GM12878 (cell line): ENCODE data around the gene B3GNT8. TPM values are rescaled to one million over a fixed set of nuclear protein-coding genes. Genes with fewer than 3 reads are reported as not detected.

Experiments
- ATAC-seq: fragments of 200-7000 bp; cut with Tn5 transposase; 3 replicates; pipeline ENCODE4 v1.9.1; 2020; ENCODE audit warnings: mild to moderate bottlenecking, moderate library complexity
- BruUV-seq: library from RNA; stranded (reverse); fragments of 400-500 nt; replicated peaks from 2 replicates; lab custom pipeline; 2021; lab: Mats Ljungman, UMichigan
- CTCF ChIA-PET: fragments of 300-600 bp; sonication (Branson Sonifier 250); formaldehyde crosslinking; extraction: SDS; loops from one replicate; lab custom pipeline; 2021; ENCODE audit warnings: inconsistent platforms; lab: Yijun Ruan, JAX
- POLR2A ChIA-PET: fragments of 350-600 bp; formaldehyde crosslinking; extraction: SDS; loops from one replicate; lab custom pipeline; 2021; ENCODE audit warnings: inconsistent platforms; lab: Charles Lee
- RAD21 ChIA-PET: fragments of 300-600 bp; sonication (Branson Sonifier 250); formaldehyde crosslinking; loops from one replicate; lab custom pipeline; 2023; ENCODE audit warnings: antibody characterized with exemption; ENCODE audit not compliant: unreplicated experiment; lab: Charles Lee
- SMC1A ChIA-PET: fragments of 300-600 bp; sonication (Branson Sonifier 250); formaldehyde crosslinking; loops from one replicate; lab custom pipeline; 2023; ENCODE audit not compliant: unreplicated experiment, uncharacterized antibody; lab: Charles Lee
- DNase-seq: peaks from one replicate; pipeline ENCODE4 v3.0.0-alpha.2; 2011; ENCODE audit warnings: low read depth, low spot score
- FAIRE-seq: peaks from 3 replicates; lab custom pipeline; 2011; peaks lifted over from hg19 to GRCh38; lab: Jason Lieb, UNC
- H2AFZ ChIP-seq: 2 replicates; pipeline ENCODE4 v1.6.0; 2011; ENCODE audit warnings: low read depth, low read length, control low read depth; ENCODE audit not compliant: control insufficient read depth
- H3K27ac ChIP-seq: 2 replicates; pipeline ENCODE4 v1.5.1; 2011; ENCODE audit warnings: control low read depth; ENCODE audit not compliant: control insufficient read depth, insufficient read depth
- H3K27me3 ChIP-seq, 2 experiments: replicated peaks in 1 of 2; 2 replicates each; pipeline versions ENCODE4 v1.6.0 to v1.6.1; 2011; ENCODE audit warnings: low read length in 1 of 2; ENCODE audit not compliant: control insufficient read depth in 2 of 2, insufficient read depth in 2 of 2
- H3K36me3 ChIP-seq, 2 experiments: 2 replicates each; pipeline ENCODE4 v1.5.1; 2011; ENCODE audit warnings: low read length in 1 of 2; ENCODE audit not compliant: control insufficient read depth in 2 of 2, insufficient read depth in 2 of 2
- H3K4me1 ChIP-seq: 2 replicates; pipeline ENCODE4 v1.6.1; 2011; ENCODE audit warnings: mild to moderate bottlenecking, low read length, moderate library complexity, mixed read lengths; ENCODE audit not compliant: control insufficient read depth, insufficient read depth
- H3K4me2 ChIP-seq: 2 replicates; pipeline ENCODE4 v1.6.0; 2011; ENCODE audit warnings: control low read depth; ENCODE audit not compliant: control insufficient read depth, insufficient read depth
- H3K4me3 ChIP-seq: fragments of 200-600 bp; sonication (generic); 2 replicates; pipeline ENCODE4 v1.5.1; 2016
- H3K79me2 ChIP-seq: 2 replicates; pipeline ENCODE4 v1.6.0; 2011; ENCODE audit warnings: low read length; ENCODE audit not compliant: control insufficient read depth, insufficient read depth
- H3K9ac ChIP-seq: 2 replicates; pipeline ENCODE4 v1.8.0; 2011; ENCODE audit warnings: low read length, control low read depth, mixed read lengths; ENCODE audit not compliant: control insufficient read depth, insufficient read depth
- H3K9me3 ChIP-seq: replicated peaks from 3 replicates; pipeline ENCODE4 v1.5.1; 2011; ENCODE audit warnings: mild to moderate bottlenecking, low read length; ENCODE audit not compliant: control insufficient read depth, insufficient read depth
- H4K20me1 ChIP-seq: 2 replicates; pipeline ENCODE4 v1.6.0; 2011; ENCODE audit not compliant: control insufficient read depth, insufficient read depth
- BCL11A ChIP-seq: IDR thresholded peaks from 2 replicates; pipeline ENCODE4 v1.6.1; 2011; ENCODE audit warnings: low read depth, low read length
- BRCA1 ChIP-seq: IDR thresholded peaks from 2 replicates; pipeline ENCODE4 v1.6.1; 2011; ENCODE audit warnings: low read depth, low read length, improper control_type of control experiment
- CHD1 ChIP-seq: IDR thresholded peaks from 2 replicates; pipeline ENCODE4 v1.6.1; 2012; ENCODE audit warnings: low read depth, low read length, improper control_type of control experiment
- EZH2 ChIP-seq: IDR thresholded peaks from 2 replicates; pipeline ENCODE4 v1.6.1; 2012; ENCODE audit warnings: low read depth, mild to moderate bottlenecking, control low read depth, inconsistent platforms, low read length, borderline replicate concordance; ENCODE audit not compliant: control insufficient read depth
- NFYA ChIP-seq: IDR thresholded peaks from 2 replicates; pipeline ENCODE4 v1.6.1; 2011; ENCODE audit warnings: low read depth, mild to moderate bottlenecking, low read length, improper control_type of control experiment, borderline replicate concordance
- NR2C1 ChIP-seq: fragments of 450-650 bp; IDR thresholded peaks from 2 replicates; pipeline ENCODE4 v1.6.1; 2017; ENCODE audit warnings: antibody characterized with exemption, mild to moderate bottlenecking, moderate library complexity
- PAX8 ChIP-seq: fragments of 450-650 bp; IDR thresholded peaks from 2 replicates; pipeline ENCODE4 v1.6.1; 2017; ENCODE audit warnings: mild to moderate bottlenecking, moderate library complexity
- RELA ChIP-seq: fragments of 450-650 bp; IDR thresholded peaks from 2 replicates; pipeline ENCODE4 v1.8.0; 2014; ENCODE audit warnings: borderline replicate concordance; ENCODE audit not compliant: partially characterized antibody
- SREBF2 ChIP-seq: IDR thresholded peaks from 2 replicates; pipeline ENCODE4 v1.6.1; 2012; ENCODE audit warnings: mild to moderate bottlenecking, low read length
- YY1 ChIP-seq: IDR thresholded peaks from 2 replicates; pipeline ENCODE4 v1.6.1; 2011; ENCODE audit warnings: low read depth, mild to moderate bottlenecking, low read length
- WGBS: methylation state at CpG from one replicate; pipeline ENCODE4 v1.1.6; 2016; ENCODE audit warnings: low lambda C conversion rate; ENCODE audit not compliant: insufficient replicate concordance, insufficient coverage; ENCODE audit errors: missing lambda C conversion rate; 5-methylcytosine and 5-hydroxymethylcytosine counted together
- in situ Hi-C: fragments of 300-500 bp; cut with MboI; formaldehyde crosslinking; loops from 9 replicates; pipeline ENCODE4 v1.14.3; 2018; ENCODE audit warnings: mixed read lengths
- intact Hi-C: fragments of 100-400 bp; cut with micrococcal nuclease; formaldehyde crosslinking; loops from one replicate; pipeline ENCODE4 v1.14.2; 2022; ENCODE audit not compliant: unreplicated experiment
- polyA plus RNA-seq, 11 experiments: library from polyadenylated mRNA; depleted of rRNA in 4 of 11; unstranded in 6 of 11; stranded (reverse) in 5 of 11; fragments of >200 nt; fragmentation: Nextera tagmentation in 4 of 11; fragmentation: Illumina TruSeq in 1 of 11; extraction: Ambion mirVana in 4 of 11; extraction: Trizol in 1 of 11; gene quantifications; 1 replicate in 1 of 11; 2 replicates in 10 of 11; pipeline versions ENCODE4 v1.2.1 to v1.2.3, GENCODE V29; 2011 to 2016; ENCODE audit warnings: inconsistent platforms in 2 of 11, missing spikeins in 2 of 11, low read depth in 1 of 11
- total RNA-seq, 4 experiments: library from RNA; depleted of rRNA in 3 of 4; stranded (reverse); fragments of >200 nt in 3 of 4; fragmentation: Illumina TruSeq in 1 of 4; extraction: Trizol in 1 of 4; gene quantifications; 2 replicates each; pipeline versions ENCODE4 v1.2.1 to v1.2.3, GENCODE V29; 2013 to 2021
- TF ChIP-seq, protein P1 (sequence below): IDR thresholded peaks from 2 replicates; pipeline ENCODE4 v1.6.1; 2012; ENCODE audit warnings: mild to moderate bottlenecking, low read depth, low read length
- TF ChIP-seq, protein P2 (sequence below): fragments of 450-650 bp; IDR thresholded peaks from 2 replicates; pipeline ENCODE4 v1.6.1; 2018; ENCODE audit warnings: borderline replicate concordance, mild to moderate bottlenecking; ENCODE audit not compliant: partially characterized antibody
- TF ChIP-seq, protein P3 (sequence below): fragments of 150-350 bp; IDR thresholded peaks from 2 replicates; pipeline ENCODE4 v1.6.1; 2016; ENCODE audit warnings: low read depth, low read length
- TF ChIP-seq, protein P4 (sequence below): IDR thresholded peaks from 2 replicates; pipeline ENCODE4 v1.6.1; 2011; ENCODE audit warnings: mild to moderate bottlenecking, low read depth, low read length, moderate library complexity; ENCODE audit not compliant: insufficient replicate concordance

Gene B3GNT8
- total and polyA plus RNA-seq, 10 of the 15 experiments (the other 5 are each of a cell fraction or from before 2014, with no cell fraction given) = 0.06 to 1.2 (median 0.31) TPM; not detected in 4

DNA sequence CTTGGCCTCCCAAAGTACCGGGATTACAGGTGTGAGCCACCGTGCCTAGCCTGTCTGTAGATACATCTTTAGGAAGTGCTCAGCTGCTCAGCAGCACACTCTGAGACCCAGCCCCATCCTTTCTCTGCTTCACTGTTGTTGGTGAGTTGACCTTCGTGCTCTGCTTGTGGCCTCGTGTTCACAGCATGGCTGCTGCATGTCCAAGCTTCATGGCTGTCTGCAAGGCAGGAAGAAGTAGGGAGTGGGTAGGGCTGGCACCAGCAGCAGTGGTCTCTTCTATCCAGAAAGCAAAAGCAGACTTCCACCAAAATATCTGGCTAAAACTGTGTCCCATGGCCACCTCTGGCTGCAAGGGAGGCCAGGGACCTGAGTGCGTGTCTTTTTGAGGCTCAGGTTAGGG is 14.2 kb downstream of the B3GNT8 start:
- no peaks in the 10 kb centered on the region for H3K9me3 ChIP-seq
- no peak overlapping the region for H3K9ac ChIP-seq
- H3K27ac ChIP-seq = no peak overlapping the region
- ChIA-PET POLR2A (no interaction called here), CTCF (interaction anchor here (0.8 kb wide), 1 partner anchor 49 kb away, joined by 4 read pairs; the partner anchor contains the start of gene B9D2), RAD21 (no interaction called here), SMC1A (no interaction called here)
- WGBS = 88% methylated on average over 5 of the region's 5 CpGs
- H3K36me3 ChIP-seq = peaks cover 0 to 4% of the 10 kb centered on the region in 2 experiments; a peak in 3 of 4 replicates
- H3K27me3 ChIP-seq = no peaks in the 10 kb centered on the region
- DNase-seq (no peak), FAIRE-seq (no peak), ATAC-seq (no peak)
- no peaks in the 10 kb centered on the region for H4K20me1 ChIP-seq
- in situ Hi-C loops (no loop called here), intact Hi-C loops (no loop called here)
- H3K79me2 ChIP-seq = peaks cover 5% of the 10 kb centered on the region
- no peak overlapping the region for H3K4me2 ChIP-seq
- no TSS peak for BruUV-seq
- no peak overlapping the region for H3K4me3 ChIP-seq
- H3K4me1 ChIP-seq = peaks cover 18% of the 10 kb centered on the region
- no peak overlapping the region for H2AFZ ChIP-seq
- TF ChIP-seq, protein P1, sequence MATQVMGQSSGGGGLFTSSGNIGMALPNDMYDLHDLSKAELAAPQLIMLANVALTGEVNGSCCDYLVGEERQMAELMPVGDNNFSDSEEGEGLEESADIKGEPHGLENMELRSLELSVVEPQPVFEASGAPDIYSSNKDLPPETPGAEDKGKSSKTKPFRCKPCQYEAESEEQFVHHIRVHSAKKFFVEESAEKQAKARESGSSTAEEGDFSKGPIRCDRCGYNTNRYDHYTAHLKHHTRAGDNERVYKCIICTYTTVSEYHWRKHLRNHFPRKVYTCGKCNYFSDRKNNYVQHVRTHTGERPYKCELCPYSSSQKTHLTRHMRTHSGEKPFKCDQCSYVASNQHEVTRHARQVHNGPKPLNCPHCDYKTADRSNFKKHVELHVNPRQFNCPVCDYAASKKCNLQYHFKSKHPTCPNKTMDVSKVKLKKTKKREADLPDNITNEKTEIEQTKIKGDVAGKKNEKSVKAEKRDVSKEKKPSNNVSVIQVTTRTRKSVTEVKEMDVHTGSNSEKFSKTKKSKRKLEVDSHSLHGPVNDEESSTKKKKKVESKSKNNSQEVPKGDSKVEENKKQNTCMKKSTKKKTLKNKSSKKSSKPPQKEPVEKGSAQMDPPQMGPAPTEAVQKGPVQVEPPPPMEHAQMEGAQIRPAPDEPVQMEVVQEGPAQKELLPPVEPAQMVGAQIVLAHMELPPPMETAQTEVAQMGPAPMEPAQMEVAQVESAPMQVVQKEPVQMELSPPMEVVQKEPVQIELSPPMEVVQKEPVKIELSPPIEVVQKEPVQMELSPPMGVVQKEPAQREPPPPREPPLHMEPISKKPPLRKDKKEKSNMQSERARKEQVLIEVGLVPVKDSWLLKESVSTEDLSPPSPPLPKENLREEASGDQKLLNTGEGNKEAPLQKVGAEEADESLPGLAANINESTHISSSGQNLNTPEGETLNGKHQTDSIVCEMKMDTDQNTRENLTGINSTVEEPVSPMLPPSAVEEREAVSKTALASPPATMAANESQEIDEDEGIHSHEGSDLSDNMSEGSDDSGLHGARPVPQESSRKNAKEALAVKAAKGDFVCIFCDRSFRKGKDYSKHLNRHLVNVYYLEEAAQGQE = no peak
- no peak for TF ChIP-seq RELA
- TF ChIP-seq, protein P2, sequence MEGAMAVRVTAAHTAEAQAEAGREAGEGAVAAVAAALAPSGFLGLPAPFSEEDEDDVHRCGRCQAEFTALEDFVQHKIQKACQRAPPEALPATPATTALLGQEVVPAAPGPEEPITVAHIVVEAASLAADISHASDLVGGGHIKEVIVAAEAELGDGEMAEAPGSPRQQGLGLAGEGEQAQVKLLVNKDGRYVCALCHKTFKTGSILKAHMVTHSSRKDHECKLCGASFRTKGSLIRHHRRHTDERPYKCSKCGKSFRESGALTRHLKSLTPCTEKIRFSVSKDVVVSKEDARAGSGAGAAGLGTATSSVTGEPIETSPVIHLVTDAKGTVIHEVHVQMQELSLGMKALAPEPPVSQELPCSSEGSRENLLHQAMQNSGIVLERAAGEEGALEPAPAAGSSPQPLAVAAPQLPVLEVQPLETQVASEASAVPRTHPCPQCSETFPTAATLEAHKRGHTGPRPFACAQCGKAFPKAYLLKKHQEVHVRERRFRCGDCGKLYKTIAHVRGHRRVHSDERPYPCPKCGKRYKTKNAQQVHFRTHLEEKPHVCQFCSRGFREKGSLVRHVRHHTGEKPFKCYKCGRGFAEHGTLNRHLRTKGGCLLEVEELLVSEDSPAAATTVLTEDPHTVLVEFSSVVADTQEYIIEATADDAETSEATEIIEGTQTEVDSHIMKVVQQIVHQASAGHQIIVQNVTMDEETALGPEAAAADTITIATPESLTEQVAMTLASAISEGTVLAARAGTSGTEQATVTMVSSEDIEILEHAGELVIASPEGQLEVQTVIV = no peak
- no peak for TF ChIP-seq NFYA
- TF ChIP-seq BRCA1 = no peak
- TF ChIP-seq, protein P3, sequence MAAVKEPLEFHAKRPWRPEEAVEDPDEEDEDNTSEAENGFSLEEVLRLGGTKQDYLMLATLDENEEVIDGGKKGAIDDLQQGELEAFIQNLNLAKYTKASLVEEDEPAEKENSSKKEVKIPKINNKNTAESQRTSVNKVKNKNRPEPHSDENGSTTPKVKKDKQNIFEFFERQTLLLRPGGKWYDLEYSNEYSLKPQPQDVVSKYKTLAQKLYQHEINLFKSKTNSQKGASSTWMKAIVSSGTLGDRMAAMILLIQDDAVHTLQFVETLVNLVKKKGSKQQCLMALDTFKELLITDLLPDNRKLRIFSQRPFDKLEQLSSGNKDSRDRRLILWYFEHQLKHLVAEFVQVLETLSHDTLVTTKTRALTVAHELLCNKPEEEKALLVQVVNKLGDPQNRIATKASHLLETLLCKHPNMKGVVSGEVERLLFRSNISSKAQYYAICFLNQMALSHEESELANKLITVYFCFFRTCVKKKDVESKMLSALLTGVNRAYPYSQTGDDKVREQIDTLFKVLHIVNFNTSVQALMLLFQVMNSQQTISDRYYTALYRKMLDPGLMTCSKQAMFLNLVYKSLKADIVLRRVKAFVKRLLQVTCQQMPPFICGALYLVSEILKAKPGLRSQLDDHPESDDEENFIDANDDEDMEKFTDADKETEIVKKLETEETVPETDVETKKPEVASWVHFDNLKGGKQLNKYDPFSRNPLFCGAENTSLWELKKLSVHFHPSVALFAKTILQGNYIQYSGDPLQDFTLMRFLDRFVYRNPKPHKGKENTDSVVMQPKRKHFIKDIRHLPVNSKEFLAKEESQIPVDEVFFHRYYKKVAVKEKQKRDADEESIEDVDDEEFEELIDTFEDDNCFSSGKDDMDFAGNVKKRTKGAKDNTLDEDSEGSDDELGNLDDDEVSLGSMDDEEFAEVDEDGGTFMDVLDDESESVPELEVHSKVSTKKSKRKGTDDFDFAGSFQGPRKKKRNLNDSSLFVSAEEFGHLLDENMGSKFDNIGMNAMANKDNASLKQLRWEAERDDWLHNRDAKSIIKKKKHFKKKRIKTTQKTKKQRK = no peak
- TF ChIP-seq NR2C1 = no peak
- no peak for TF ChIP-seq BCL11A
- TF ChIP-seq, protein P4, sequence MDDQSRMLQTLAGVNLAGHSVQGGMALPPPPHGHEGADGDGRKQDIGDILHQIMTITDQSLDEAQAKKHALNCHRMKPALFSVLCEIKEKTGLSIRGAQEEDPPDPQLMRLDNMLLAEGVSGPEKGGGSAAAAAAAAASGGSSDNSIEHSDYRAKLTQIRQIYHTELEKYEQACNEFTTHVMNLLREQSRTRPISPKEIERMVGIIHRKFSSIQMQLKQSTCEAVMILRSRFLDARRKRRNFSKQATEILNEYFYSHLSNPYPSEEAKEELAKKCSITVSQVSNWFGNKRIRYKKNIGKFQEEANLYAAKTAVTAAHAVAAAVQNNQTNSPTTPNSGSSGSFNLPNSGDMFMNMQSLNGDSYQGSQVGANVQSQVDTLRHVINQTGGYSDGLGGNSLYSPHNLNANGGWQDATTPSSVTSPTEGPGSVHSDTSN = no peak
- no peak for TF ChIP-seq SREBF2
- no peak for TF ChIP-seq YY1
- TF ChIP-seq EZH2 = no peak
- TF ChIP-seq CHD1 = no peak
- no peak for TF ChIP-seq PAX8
